Brain microvascular endothelial cell (primary cell): Measurements from ENCODE around the gene RYR3.
A peak's percentile ranks its signal among the peaks of the same experiment; 100 is the strongest.

Source experiments
- DNase-seq: peaks from one replicate; pipeline ENCODE4 v3.0.0-alpha.2; 2020
- H3K27ac ChIP-seq: fragments of 250-450 bp; sonication (Bioruptor Pico); 2 replicates; pipeline ENCODE4 v1.5.1; 2020; ENCODE audit warnings: mild to moderate bottlenecking, moderate library complexity
- H3K27me3 ChIP-seq: fragments of 250-450 bp; sonication (Bioruptor Pico); replicated peaks from 2 replicates; pipeline ENCODE4 v1.5.1; 2020; ENCODE audit warnings: mild to moderate bottlenecking
- H3K36me3 ChIP-seq: fragments of 250-450 bp; sonication (Bioruptor Pico); replicated peaks from 2 replicates; pipeline ENCODE4 v1.5.1; 2020; ENCODE audit warnings: mild to moderate bottlenecking
- H3K4me3 ChIP-seq: 2 replicates; pipeline ENCODE4 v1.5.1; 2011; ENCODE audit warnings: low read depth, mild to moderate bottlenecking, control low read depth, low read length, moderate library complexity
- CTCF ChIP-seq: IDR thresholded peaks from 2 replicates; pipeline ENCODE4 v1.5.1; 2011; ENCODE audit warnings: low read depth, mild to moderate bottlenecking, moderate library complexity, low read length, control low read depth, inconsistent platforms; ENCODE audit errors: missing control alignments
- in situ Hi-C: cut with HindIII; loops from 2 replicates; pipeline ENCODE4 v1.10.0; 2017; ENCODE audit warnings: low sequenced_read_pairs, low pct_ligation_motif_present

Gene RYR3

GRCh38 chr15:33729653-33730052, 418.9 kb downstream of the RYR3 start:
- in situ Hi-C loops: loop anchor here (25.0 kb wide), 1 partner anchor 258 kb away; no protein-coding TSS in a partner anchor
- H3K4me3 ChIP-seq: no peak overlapping the region
- no peak for DNase-seq
- H3K36me3 ChIP-seq: no peaks in the 10 kb centered on the region
- no peaks in the 10 kb centered on the region for H3K27me3 ChIP-seq
- TF ChIP-seq CTCF: peak; percentile 54
- H3K27ac ChIP-seq: no peak overlapping the region

GRCh38 chr15:33730815-33731214, 420.0 kb downstream of the RYR3 start:
- Histone ChIP-seq H3K36me3 (no peaks in the 10 kb centered on the region), H3K27ac (no peak overlapping the region), H3K4me3 (no peak overlapping the region), H3K27me3 (no peaks in the 10 kb centered on the region)
- DNase-seq: no peak
- TF ChIP-seq CTCF: no peak
- in situ Hi-C loops: loop anchor here (25.0 kb wide), 1 partner anchor 256 kb away; no protein-coding TSS in a partner anchor

- in situ Hi-C loops: loop anchor here (25.0 kb wide), 1 partner anchor 252 kb away; no protein-coding TSS in a partner anchor
- no peak overlapping the region for H3K27ac ChIP-seq
- DNase-seq: no peak
- TF ChIP-seq CTCF: no peak
- no peaks in the 10 kb centered on the region for H3K27me3 ChIP-seq
- H3K36me3 ChIP-seq: no peaks in the 10 kb centered on the region
- H3K4me3 ChIP-seq: no peak overlapping the region
Measured at GRCh38 chr15:33735143-33735542, 424.4 kb downstream of the RYR3 start.

GRCh38 chr15:33735637-33736247, 425.0 kb downstream of the RYR3 start:
- Histone ChIP-seq H3K4me3 (no peak overlapping the region), H3K27ac (no peak overlapping the region), H3K27me3 (no peaks in the 10 kb centered on the region), H3K36me3 (no peaks in the 10 kb centered on the region)
- TF ChIP-seq CTCF: peak; percentile 81
- in situ Hi-C loops: loop anchor here (25.0 kb wide), 1 partner anchor 252 kb away; no protein-coding TSS in a partner anchor
- DNase-seq: no peak

DNA sequence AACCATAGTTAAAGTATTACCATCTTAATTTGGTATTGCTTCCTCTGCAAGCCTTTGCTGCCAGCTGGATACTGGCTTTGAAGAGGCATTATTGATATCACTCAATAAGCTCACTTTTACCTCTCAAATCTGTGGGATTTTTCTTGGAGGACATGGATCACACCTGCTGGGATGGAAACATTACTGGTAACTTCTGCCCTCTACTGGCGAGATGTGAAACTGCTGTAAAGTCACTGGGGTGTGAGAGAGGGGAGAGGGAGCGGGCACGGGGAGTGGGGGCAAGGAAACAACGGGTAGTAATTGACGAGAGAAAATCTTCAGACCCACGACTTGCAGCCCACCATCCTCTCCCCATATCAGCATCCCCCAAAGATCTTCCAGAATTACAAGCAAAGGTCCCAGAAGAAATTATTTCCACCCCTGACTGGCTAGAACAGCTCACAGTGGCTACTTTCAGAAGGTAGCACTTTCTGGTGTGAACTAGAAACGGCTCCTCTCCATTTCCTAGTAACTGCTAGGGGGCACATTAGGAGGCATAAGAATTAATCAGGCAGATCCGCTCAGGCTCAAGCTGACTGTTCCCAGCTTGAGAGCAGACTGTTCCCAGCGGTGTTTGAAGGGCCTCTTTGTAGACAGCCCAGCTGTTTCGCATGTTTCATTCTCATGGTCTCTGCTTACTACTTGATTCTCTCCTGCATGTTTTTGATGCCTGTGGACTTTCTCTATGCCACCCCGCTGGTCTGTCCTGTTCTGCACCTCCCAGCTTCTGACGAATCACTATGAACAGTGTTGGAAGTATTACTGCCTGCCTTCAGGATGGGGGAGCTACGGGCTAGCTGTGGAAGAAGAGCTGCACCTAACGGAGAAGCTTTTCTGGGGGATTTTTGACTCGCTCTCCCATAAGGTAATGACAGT, 427.2 kb downstream of the RYR3 start:
- Histone ChIP-seq H3K27me3 (no peaks in the 10 kb centered on the region), H3K36me3 (no peaks in the 10 kb centered on the region), H3K4me3 (no peak overlapping the region), H3K27ac (no peak overlapping the region)
- TF ChIP-seq CTCF: peak; percentile 87
- DNase-seq: peak; percentile 9
- in situ Hi-C loops: loop anchor here (25.0 kb wide), 1 partner anchor 249 kb away; no protein-coding TSS in a partner anchor
